ENCODE data around the gene DENND1B.
A peak's percentile ranks its signal among the peaks of the same experiment; 100 is the strongest.

DENND1B gene

DNA sequence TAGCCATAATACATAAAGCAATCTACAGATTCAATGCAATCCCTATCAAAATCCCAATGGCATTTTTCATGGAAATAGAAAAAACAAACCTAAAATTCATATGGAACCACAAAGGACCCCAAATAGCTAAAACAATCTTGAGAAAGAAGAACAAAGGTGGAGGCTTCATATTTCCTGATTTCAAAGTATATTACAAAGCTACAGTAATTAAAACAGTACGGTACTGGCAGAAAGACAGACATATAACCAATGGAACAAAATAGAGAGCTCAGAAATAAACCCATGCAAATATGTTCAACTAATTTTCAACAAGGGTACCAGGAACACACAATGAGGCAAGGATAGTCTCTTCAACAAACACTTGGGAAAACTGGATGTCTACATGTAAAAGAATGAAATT lies 87.0 kb downstream of the DENND1B start:
- Histone ChIP-seq H3K4me3 (ENCODE audit: low read depth, low read length) (no peak overlapping the region), H3K4me1 (peaks cover 11% of the 10 kb centered on the region), H3K27me3 (no peaks in the 10 kb centered on the region), H3K9me3 (0 out of 2 replicates have a peak, but pooled peaks cover 4% of the 10 kb centered on the region), H3K36me3 (no peaks in the 10 kb centered on the region)
- DNase-seq = no peak
- TF ChIP-seq, protein P1, sequence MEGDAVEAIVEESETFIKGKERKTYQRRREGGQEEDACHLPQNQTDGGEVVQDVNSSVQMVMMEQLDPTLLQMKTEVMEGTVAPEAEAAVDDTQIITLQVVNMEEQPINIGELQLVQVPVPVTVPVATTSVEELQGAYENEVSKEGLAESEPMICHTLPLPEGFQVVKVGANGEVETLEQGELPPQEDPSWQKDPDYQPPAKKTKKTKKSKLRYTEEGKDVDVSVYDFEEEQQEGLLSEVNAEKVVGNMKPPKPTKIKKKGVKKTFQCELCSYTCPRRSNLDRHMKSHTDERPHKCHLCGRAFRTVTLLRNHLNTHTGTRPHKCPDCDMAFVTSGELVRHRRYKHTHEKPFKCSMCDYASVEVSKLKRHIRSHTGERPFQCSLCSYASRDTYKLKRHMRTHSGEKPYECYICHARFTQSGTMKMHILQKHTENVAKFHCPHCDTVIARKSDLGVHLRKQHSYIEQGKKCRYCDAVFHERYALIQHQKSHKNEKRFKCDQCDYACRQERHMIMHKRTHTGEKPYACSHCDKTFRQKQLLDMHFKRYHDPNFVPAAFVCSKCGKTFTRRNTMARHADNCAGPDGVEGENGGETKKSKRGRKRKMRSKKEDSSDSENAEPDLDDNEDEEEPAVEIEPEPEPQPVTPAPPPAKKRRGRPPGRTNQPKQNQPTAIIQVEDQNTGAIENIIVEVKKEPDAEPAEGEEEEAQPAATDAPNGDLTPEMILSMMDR (IDR thresholded peaks at IDR 0.05; ENCODE audit: low read depth, low read length) = no peak

DNA sequence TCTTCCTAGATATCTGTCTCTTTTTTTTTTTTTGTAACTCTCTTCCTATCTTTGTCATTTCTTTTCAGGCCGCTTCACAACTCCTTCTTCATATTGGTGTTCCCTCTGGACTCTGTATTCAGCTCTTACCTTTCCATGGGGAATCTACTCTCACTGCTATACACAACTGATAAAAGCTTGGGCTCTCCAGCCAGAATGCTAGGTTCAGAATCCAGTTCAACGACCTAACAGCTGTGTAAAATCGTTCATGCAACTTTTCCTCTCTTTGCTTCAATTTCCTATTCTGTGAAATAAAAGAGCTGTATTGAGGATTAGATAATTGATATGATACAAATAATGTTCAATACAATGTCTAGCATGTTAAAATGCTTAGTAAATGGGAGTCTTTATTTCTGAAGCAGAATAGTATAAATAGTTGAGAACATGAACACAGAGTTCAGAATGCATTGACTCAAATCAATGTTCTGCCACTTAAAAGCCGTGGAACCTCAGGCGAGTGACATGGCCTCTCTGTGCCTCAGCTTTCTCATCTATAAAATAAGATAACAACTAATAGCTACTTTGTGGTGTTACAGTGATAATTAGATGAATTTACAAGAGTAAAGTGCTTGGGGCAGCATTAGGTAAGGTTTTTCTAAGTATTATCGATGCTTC lies 88.5 kb downstream of the DENND1B start:
- Histone ChIP-seq H3K36me3 (no peaks in the 10 kb centered on the region), H3K4me1 (peaks cover 10% of the 10 kb centered on the region), H3K4me3 (ENCODE audit: low read depth, low read length) (no peak overlapping the region), H3K27me3 (no peaks in the 10 kb centered on the region), H3K9me3 (0 out of 2 replicates have a peak, but pooled peaks cover 4% of the 10 kb centered on the region)
- TF ChIP-seq, protein P1 (IDR thresholded peaks at IDR 0.05; ENCODE audit: low read depth, low read length) = no peak
- DNase-seq = no peak

DNA sequence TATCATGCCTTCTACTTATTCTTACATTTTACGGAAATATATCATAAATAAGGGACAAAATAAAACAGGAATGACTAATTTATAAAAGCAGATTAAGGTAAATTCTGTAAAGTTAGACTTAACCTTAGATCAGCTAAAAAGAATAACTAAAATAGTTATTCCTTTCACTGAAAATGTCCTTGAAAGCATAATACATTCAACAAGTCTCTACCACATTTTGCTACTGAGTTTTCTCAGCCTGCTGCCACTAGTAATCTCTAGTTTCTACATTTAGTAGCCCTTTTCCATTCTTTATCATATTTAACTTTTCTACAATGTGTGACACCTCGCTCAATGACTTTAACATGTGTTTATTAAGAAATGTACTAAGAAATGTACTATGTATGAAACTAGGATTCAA lies 89.0 kb downstream of the DENND1B start:
- DNase-seq = no peak
- Histone ChIP-seq H3K4me1 (peaks cover 16% of the 10 kb centered on the region), H3K9me3 (0 out of 2 replicates have a peak, but pooled peaks cover 4% of the 10 kb centered on the region), H3K27me3 (no peaks in the 10 kb centered on the region), H3K4me3 (ENCODE audit: low read depth, low read length) (no peak overlapping the region), H3K36me3 (no peaks in the 10 kb centered on the region)
- TF ChIP-seq, protein P1 (IDR thresholded peaks at IDR 0.05; ENCODE audit: low read depth, low read length) = no peak

DNA sequence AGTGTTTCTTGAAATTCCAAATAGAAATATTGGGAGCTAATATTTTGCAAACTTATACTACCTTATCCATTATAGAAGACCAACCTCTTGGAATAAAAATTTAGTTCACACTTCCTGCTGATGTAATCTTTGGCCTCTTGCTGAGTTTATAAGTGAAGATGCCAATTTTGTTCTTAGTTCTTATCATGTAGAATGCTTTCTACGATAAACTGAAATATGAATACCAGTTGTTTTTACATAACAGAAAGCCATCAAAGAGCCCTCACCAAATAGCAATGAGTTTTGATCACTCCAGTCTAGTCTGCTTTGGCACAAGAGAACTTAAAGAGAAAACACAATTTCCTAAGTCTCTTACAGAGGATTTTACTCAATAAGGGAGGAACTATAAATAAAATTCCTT lies 89.5 kb downstream of the DENND1B start:
- TF ChIP-seq, protein P1 (IDR thresholded peaks at IDR 0.05; ENCODE audit: low read depth, low read length) = no peak

DNA sequence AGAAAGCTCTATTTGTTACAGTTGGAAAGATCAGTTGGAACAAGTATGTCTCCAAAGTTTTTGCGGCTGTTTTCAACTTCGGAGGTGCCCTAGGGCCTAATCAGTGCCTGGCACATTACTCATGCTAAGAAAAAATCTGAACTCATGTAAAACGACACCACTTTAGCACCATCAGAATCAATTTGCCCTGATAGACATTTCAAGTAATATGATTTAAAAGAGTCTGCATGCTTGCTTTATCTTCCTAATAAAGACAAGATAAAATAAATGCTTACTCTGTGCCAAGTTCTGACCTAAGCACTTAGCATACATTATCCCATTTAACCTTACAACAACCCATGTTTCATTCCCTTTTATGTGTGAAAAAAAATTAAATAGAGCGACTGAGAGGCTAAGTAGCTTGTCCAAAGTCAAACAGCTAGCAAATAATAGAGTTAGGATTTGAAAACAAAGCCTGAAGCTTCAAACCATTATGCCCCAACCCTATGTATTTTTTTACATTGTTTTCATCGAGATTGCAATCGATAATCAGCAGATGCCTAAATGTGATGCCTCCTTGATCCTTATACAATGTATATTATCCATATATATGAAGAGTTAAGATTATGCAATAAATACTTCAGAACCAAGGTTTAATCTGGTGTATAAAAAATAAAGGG lies 91.3 kb downstream of the DENND1B start:
- peak overlapping the region; percentile 25 for H3K4me3 ChIP-seq (ENCODE audit: low read depth, low read length)
- H3K36me3 ChIP-seq = no peaks in the 10 kb centered on the region
- H3K4me1 ChIP-seq = peaks cover 20% of the 10 kb centered on the region
- H3K27me3 ChIP-seq = no peaks in the 10 kb centered on the region
- H3K9me3 ChIP-seq = no peaks in the 10 kb centered on the region
- peak; percentile 81 for DNase-seq
- TF ChIP-seq, protein P1 (IDR thresholded peaks at IDR 0.05; ENCODE audit: low read depth, low read length) = no peak

More for the DNA sequence above, 89.5 kb downstream of the DENND1B start:
- H3K4me1 ChIP-seq = peaks cover 20% of the 10 kb centered on the region
- no peaks in the 10 kb centered on the region for H3K36me3 ChIP-seq
- no peaks in the 10 kb centered on the region for H3K27me3 ChIP-seq
- no peak overlapping the region for H3K4me3 ChIP-seq (ENCODE audit: low read depth, low read length)
- DNase-seq = no peak
- H3K9me3 ChIP-seq = 0 out of 2 replicates have a peak, but pooled peaks cover 4% of the 10 kb centered on the region

DNA sequence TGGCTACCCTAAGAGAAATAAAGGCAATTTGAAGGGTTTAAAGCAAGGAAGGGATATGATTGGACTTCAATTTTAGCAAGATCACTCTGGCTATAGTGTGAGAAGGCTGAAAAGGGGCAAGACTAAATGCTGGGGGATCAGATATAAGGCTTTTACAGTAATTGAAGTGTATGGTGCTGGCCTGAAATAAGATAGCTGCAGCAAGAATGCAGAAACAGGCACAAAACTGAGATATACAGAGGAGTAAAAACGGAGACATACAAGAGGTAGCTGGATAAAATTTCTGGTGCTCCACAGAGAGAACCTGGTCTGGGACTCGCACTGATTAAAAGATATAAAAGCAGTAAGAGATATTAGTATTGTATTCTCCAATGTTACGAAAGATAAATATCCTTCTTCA lies 92.0 kb downstream of the DENND1B start:
- DNase-seq = peak; percentile 56
- peak overlapping the region; percentile 25 for H3K4me3 ChIP-seq (ENCODE audit: low read depth, low read length)
- H3K36me3 ChIP-seq = no peaks in the 10 kb centered on the region
- no peaks in the 10 kb centered on the region for H3K27me3 ChIP-seq
- peaks cover 23% of the 10 kb centered on the region for H3K4me1 ChIP-seq
- no peaks in the 10 kb centered on the region for H3K9me3 ChIP-seq
- TF ChIP-seq, protein P1 (IDR thresholded peaks at IDR 0.05; ENCODE audit: low read depth, low read length) = no peak
